DMS53 treated with DMSO at 0.1 percent for 48 hours (cell line): ENCODE results near the gene PGAM4.
"Not testable (repeated sequence)": the region's sequence is repeated elsewhere in the genome, so short reads cannot be mapped to it uniquely, and the experiment has no call there.

Source experiments
- DNase-seq: peaks from one replicate; lab custom pipeline; 2025; ENCODE audit not compliant: unreplicated experiment; lab: John Stamatoyannopoulos, UW

The PGAM4 gene

DNA sequence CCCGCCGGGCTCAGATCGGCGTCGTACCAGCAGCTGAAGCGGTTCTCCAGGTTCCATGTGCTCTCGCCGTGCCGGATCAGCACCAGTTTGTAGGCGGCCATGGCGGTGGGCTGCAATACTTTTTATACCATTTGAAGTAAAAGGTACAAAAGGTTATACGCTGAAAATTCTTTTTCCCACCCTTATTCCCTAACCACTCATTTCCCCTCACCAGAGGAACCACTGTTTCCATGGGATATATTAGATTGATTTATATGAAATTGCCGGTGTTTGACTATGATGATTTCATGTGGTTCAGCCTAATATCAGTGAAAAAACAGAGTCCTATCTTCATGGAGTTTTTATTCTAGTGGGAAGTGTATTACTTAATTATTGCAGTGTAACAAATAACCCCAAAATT is at the start of gene PGAM4:
PGAM4 (minus strand) TSS at position 101 of the 400 bp plus-strand sequence; CDS start at position 101, 0 bp downstream.
- no peak for DNase-seq

DNA sequence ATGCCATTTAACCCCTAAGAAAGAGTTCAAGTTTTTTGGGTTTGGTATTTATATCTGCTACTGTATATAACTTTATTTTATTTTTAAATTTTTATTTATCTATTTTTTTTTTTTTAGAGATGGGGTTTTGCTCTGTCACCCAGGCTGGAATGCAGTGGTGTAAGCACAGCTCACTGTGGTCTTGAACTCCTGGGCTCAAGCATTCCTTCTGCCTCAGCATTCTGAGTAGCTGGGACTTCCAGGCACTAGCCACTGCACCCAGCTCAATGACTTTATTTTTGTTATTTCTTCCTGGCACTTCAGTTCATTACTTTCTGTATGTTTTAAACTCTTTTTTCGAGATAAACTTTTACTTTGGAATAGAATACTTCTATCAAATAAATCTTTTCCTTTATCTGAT is 42.4 kb upstream of the PGAM4 start:
- no peak for DNase-seq

DNA sequence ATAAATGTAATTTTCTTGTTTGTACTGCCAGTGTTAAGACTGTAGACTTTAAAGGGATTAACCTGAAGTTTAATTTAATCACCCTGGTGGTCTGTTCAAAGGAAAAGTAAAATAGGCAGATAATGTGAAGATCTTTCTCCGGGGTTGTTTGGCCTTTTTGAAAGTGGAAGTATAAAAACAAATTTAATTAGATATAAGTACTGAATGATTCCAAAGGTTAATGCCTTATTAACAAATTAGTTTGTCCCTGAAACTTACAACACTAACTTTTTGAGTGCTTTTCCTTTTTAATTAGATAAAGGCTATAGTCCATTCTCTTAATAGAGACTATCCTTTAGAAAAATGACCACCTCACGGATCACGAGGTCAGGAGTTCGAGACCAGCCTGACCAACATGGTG is 10.4 kb upstream of the PGAM4 start:
- DNase-seq = no peak

DNA sequence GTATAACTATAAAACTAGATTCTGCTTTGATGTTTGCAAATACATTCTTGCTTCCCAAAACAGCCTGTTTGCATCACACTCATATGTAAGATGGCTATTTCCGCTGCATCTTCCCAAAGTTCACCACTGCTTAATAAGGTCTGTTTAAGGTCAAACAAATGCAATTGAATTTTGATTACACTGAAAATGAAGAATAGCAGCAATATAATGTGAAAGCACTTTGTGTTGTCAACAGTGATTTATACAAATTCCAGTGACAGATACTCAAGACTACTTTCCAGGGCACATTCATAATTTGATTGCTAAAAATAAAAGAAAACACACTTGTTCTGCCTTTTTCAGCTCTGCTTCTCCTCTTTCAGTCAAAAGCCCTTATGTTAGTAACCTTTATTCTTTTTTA is 8.1 kb upstream of the PGAM4 start:
- DNase-seq = no peak

DNA sequence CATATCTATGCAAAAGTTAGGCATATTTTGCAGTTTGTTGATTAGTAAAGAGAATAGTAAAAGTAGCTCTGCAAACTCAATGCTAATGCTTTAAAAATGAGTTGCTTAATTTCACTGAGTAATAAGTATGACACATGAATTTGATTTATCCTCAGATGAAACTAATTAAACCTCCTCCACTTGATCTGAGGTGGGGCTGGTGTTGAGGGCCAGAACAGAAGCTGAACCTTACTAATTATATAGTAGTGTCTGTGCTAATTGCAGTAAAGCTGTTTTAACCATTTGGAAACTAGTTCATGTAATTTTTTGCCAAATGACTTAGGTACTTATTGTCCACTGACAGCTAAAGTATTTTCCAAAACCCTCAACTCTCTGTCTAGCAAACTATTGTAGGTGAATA is 7.7 kb upstream of the PGAM4 start:
- no peak for DNase-seq

DNA sequence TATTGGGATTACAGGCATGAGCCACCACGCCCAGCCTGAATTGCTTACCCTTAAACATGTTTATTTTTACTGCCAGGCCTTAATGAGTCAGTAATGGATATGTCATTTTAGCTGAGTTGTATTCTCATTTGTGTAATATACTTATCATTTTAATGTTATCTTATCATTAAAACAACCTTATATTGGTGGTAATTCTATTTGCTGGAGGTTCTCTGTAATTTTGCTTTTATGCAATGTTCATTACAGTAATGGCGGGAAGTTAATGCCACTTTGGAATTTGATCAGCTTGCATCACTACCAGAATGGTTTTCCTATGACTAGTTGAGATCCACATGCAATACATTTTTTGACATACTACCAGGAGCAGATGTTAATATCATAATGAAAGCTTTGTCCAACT is 6.3 kb upstream of the PGAM4 start:
- no peak for DNase-seq

DNA sequence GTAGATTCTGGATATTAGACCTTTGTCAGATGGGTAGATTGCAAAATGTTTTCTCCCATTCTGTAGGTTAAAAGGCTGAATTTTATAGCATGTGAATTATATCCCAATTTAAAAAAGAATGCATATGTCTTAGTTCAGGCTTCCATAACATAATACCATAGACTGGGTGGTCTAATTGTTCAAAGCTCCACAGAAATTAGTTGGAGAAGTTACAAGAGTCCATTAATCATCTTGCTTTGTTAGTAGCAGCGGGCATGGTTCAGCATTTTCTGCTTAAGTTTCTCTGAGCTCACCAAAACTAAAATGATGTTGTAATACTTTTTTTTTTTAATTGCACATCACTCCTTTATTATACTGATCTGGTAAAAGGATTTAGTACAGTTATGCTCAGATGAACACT is 1.8 kb downstream of the PGAM4 start:
- no peak for DNase-seq

DNA sequence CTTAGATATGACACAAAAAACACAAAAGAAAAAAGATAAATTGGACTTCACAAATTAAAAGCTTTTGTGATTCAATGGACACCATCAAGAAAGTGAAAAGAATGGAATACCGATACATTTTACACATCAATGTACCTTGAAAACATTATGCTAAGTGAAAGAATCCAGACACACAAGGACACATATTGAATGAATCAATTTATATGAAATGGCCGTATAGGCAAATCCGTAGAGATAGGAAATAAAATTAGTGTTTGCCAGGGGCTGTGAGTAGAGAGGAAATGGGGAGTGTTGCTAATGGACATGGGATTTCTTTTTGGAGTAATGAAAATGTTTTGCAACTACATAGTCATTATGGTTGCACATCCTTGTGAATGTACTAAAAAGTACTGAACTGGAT is 3.1 kb downstream of the PGAM4 start:
- no peak for DNase-seq

DNA sequence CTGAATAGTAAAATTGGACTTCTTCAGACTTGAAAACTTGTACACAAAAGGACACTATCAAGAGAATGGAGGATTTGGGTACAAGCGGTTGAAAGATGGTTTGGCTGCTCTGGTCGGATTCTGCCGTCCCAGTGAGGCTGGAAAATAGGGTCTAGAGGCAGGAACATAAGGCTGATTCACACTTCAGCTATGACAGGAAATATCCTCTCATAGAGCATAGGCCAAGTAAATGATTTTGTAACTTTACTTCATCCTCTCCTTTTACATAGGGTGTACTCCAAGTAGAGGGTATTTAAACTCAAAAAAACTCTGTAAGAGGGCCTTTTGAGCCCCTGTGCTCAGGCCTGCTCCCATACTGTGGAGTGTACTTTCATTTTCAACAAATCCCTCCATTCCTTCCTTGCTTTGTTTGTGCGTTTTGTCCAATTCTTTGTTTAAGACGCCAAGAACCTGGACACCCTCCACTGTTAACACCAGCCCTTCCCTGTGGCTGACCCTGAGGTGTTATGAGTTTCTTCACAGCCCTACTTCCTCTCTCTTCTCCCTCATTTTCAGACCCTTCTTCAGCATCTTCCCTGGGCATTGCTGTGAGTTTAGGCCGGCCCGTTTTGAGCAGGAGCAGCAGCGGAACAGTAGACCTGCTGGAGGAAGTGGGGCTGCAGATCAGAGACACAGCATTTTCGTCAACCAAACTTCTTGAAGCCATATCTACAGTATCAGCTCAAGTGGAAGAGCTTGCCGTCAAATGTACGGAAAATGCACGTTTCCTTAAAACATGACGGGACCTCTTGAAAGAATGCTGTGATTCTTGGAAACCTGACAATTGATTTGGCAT is 7.2 kb downstream of the PGAM4 start:
- DNase-seq = no peak

DNA sequence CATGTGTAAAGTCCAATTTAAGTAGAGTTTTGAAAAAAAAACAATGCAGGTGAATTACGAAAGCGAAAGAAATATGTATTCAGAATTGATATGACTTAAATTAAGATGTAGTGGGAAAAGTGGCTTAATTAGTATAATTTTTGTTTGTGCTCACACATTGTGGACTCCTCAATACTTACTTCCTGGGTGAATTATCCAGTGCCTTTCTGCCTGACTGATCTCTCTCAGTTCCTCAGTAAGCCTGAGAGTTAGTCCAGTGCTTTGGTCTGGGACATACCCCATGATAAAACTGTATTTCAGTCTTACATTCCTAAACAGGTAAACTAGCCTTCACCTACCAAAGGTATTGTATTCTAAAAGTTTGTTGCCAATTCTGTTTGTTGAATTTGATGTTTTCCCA is 8.4 kb downstream of the PGAM4 start:
- no peak for DNase-seq

DNA sequence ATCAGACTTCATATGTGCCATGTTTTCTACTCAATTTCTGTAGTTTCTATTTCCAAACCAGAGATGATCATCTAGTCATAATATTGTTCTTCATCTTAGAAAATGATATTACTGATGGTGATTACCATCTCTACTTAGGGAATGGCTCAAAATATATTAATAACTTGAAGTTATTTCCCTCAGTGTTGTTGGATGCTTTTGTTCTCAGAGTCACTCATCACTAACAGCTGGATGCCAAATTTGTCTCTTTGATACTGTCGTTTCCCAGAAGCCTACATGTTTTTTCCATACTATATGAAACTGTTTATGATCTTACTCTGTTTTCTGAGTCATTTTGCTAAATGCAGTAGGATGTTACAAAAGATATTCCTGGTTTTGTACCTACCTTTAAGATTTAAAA is 8.9 kb downstream of the PGAM4 start:
- no peak for DNase-seq

DNA sequence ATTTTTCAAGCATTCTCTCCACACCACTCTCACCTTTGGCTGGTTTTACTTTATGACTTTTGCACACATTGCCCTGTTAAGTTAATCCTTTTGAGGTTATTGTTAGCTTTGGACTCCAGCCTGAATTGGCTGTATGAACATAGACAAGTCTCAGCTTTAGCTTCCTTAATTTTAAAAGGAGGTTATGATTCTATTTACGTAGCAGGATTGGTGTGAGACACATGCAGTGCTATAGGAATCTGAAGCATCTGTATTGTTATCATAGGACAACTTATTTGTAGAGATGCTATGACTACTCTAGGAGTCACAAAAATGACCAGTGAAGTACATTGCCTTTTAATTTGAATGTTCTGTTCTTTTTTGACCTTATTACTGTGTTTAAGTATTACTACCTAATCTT is 15.7 kb downstream of the PGAM4 start:
- DNase-seq = no peak

DNA sequence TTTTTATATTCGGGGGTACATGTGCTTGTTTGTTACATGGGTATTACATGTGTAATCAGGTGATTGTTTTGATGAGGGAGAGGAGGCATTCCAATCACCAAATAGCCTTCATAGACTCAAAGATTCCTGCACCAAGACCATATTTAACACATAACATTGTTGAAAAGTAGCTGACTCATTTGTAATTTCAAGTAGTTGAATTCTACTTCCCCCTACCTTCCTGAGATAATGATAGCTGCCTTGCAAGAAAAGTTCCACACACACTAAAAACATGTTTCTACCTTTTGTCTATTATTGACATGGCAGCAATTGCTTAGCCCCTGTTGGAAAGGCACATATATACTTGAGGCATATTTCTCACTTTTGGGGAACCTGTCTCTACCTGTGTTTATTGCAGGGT is 16.1 kb downstream of the PGAM4 start:
- no peak for DNase-seq

DNA sequence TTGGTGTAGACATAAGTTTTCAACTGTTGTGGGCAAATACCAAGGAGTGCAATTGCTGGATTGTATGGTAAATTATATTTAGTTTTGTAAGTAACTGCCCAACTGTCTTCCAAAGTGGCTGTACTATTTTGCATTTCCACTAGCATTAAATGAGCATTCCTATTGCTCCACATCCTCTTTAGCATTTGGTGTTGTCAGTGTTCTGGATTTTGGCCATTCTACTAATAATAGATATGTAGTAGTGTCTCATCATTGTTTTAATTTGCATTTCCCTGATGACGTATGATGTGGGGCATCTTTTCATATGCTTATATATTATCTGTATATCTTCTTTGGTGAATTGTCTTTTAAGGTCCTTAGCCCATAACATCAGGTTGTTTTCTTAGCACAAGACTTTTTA is 17.3 kb downstream of the PGAM4 start:
- no peak for DNase-seq

DNA sequence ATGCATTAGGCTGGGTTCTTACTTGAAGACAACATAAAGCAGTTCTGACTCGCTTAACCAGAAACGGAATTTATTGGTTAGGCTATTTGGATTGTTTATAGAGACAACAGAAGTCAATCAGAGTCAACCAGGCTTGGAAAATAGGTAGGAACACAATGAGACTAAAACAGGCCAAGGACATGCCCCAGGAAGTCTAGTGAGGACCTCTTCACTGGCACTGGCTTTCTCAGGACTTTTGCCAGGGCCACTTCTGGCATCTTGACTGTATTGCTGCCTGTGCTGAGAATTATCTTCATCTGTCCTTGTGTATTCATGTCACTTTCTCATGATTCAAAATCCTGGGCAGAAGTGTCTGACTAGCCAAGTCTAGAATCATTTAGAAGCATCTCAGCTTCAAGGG is 19.6 kb downstream of the PGAM4 start:
- no peak for DNase-seq

DNA sequence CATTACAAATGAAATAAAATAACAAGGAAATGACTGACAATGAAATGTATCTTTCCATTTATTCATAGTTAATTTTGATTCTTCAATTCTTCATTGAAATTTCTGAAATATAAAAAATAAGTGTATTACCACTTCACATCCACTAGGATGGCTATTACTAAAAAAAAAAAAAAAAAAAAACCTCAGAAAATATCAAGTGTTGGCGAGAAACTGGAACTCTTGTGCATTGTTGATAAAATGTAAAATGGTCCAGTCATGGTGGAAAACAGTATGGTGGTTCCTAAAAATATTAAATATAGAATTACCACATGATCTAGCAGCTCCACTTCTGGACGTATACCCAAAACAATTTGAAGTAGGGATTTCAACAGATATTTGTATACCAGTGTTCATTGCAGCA is 22.9 kb downstream of the PGAM4 start:
- DNase-seq = no peak

DNA sequence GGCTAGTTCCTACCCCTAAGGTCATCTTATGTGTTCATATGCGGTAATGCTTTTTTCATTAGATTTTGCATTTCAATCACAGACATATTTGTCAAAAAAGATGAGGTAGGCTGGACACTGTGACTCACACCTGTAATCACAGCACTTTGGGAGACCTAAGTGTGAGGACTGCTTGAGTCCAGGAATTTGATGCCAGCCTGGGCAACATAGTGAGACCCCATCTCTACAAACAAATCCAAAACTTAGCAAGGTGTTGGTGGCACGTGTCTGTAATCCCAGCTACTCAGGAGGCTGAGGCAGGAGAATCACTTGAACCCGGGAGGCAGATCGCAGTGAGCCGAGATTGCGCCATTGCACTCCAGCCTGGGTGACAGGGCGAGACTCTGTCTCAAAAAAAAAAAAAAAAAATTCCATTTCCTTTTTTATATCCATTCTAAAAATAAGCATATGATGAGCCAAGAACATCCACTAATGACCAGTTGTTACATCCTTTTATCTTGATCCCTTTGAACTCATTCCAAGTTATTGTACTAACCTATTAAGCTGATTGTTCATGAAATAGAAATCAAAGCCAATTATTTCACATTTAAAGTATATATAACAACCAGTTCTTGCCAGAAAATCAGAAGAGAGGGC is 23.4 kb downstream of the PGAM4 start:
- DNase-seq = no peak

DNA sequence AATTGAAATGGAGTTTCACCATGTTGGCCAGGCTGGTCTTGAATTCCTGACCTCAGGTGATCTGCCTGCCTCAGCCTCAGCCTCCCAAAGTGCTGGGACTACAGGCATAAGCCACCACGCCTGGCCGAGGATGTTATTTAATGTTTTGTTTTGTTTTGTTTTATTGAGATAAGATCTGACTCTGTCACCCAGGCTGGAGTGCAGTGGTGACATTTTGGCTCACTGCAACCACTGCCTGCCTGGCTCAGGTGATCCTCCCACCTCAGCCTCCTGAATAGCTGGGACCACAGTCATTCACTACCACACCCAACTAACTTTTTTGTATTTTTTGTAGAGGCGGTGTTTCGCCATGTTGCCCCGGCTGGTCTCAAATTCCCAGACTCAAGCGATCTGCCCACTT is 24.4 kb downstream of the PGAM4 start:
- DNase-seq = not testable (repeated sequence)

DNA sequence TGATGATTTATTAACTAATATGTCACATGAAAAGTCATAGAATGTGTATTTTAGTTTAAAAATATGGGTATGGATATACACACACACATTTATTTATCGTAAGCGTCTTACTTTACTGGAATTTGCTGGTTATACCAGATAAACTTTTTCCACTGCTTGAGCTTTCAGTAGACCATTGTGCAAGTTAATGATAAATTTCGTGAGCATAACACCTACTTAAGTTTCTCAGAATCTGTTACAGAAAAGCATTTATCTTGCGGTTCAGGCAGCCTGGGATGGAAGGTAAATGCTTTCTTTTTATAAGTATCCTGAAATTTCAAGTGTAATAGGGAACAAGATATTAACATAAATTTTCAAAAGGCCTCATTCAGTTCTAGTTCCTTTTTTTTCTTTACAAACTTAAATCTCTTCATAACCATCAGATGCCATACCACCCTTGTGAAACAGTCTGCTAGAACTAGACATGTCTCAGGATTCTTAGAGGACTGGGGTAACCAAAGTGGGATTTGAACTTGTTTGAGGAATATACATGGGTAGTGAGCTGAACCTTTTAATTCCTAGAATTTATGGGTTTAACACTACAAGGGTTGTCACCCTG is 31.3 kb downstream of the PGAM4 start:
- no peak for DNase-seq

DNA sequence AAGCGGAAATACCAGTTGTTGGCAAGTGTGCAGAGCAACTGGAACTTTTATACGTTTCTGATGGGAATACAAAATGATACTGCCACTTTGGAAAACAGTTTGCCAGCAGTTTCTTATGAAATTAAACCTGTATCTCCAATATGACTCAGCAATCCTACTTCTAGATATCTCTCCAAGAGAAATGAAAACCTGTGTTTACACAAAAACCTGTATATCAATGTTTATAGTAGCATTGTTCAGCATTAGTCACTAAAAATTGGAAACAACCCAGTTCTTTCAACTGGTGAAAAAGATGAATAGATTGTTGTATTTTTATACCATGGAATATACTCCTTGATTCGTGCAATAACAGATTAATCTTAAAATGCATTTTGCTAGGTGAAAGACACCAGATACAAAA is 32.1 kb downstream of the PGAM4 start:
- peak; percentile 68 for DNase-seq

DNA sequence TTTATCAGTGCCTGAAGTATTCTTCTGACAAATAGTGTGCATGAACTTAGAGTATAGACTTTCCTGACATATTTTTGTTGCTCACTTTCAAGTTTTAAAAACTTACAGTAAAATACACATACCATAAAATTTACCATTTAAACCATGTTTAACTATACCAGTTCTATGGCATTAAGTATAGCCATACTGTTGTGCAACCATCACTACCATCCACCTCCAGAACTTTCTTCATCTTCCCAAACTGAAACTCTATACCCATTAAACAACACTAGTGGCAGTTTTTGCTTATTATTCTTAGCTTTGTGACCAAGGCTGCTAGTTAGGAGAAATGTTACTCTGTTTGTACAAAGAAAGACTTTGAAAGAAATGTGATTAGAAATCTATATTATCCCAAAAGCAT is 33.1 kb downstream of the PGAM4 start:
- no peak for DNase-seq

DNA sequence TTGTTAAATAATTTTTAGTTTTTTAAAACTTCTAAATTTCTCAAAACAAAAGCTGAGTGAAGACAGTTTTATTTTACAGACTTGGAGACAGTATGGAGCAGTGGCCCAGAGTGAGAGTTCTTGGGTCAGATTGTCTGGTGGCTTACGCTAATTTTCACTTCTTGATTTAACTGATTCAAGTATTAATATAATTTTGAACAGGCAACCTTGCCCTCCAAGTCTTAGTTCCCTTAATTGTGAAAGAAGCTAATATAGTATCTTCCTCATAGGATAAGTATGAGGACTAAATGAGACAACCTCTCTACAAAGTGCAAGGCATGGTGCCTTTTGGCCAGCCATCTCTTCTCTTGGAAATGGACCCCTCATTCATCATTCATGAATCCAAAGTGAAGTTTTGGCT is 33.6 kb downstream of the PGAM4 start:
- no peak for DNase-seq
